Measurements from ENCODE around the gene CRYGS.

GRCh38 chr3:186513386-186513785 lies 30.8 kb downstream of the CRYGS start:
- TF ChIP-seq EZH2 (IDR thresholded peaks at IDR 0.05; ENCODE audit: insufficient read depth, poor library complexity, severe bottlenecking) (no peak), EZH2phosphoT487 (IDR thresholded peaks at IDR 0.05; ENCODE audit: insufficient read depth, low read depth) (no peak)
